ENCODE results near the gene MRPL9.

The MRPL9 gene

DNA sequence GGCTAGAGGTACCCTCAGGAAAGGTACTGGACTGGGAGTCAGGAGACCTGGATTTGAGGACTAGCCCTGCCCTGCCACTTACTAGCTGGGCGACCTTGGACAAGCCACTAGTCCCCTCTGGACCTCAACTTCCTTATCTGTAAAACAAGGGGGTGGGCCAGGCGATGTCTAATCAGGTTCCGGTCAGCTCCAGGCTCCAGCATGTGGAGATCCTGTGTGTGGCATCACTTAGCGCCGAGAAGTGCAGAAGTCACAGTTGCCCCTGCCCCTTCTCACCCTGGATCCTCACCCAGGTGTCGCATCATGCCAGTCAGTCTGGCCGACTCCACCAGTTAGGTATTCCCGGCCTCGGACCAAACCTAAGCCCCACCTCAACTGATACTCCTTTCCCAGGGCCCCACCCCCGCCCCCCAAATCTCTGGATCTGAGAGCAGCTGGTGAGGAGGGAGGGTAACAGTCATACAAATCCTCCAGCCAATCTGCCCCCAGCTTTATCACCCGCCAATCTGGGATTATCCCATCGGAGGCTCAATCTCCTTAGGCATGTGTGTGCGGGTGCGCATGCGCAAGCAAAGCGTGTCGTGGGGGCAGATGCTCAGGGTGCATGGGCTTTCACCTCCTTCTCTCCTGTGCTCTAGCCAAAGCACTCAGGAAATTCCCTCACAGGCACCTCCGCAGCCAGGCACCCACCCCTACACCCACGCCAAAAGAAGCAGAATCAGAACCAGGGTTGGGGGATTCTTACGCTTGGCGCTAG lies 52.1 kb downstream of the MRPL9 start:
- DNase-seq (ENCODE audit: low read depth) = no peak

DNA sequence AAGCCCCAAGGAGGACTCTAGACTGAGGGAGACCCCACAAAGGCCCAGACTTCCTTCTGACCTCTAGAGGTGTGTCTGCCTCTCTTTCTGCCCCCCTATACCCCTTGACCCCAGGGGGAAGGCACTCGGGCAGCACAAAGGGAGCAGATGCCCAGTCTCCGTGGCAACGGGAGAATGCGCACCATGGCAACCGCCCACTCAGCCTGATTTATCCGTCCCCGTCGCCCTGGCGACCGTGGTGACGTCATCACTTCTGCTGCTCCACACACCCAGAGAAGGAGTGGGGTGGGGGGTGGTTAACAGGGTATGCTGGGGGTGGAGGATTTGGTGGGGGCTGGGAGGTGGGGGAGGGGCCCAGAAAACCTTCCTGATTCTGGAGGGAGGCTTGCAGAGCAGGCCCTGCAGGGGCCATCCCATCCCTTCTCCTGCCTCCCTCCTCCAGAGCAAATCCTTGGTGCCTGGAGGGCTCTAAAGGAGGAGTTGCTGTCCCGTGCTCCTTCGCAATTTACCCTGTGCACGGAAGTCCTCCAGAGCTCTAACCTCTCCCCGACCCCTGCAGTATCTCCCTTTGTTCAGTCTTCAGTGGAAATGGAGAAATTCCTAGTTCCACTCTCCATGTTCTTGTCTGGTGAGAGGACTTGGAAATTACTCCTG lies 53.0 kb downstream of the MRPL9 start:
- no peak for DNase-seq (ENCODE audit: low read depth)
